ENCODE results near the gene HOXA10.

Gene HOXA10

GRCh38 chr7:27161214-27161720 is 12.9 kb downstream of the HOXA10 start:
- TF ChIP-seq SIN3A (IDR thresholded peaks at IDR 0.05; ENCODE audit: borderline replicate concordance, insufficient read depth, low read length) (no peak), POLR2AphosphoS5 (IDR thresholded peaks at IDR 0.05; ENCODE audit: low read depth, low read length) (no peak), REST (IDR thresholded peaks at IDR 0.05; ENCODE audit: insufficient read depth in 1 of 2, low read depth in 2 of 2, low read length in 2 of 2) (no peak), FOXP2 (optimal IDR thresholded peaks at IDR 0.05; ENCODE audit: borderline replicate concordance, extremely low read depth, extremely low read length, insufficient read depth) (no peak), TAF1 (IDR thresholded peaks at IDR 0.05; ENCODE audit: borderline replicate concordance, insufficient read depth, low read length) (no peak)

- TF ChIP-seq TAF1 (IDR thresholded peaks at IDR 0.05; ENCODE audit: borderline replicate concordance, insufficient read depth, low read length): no peak
- peak; percentile 54 for TF ChIP-seq FOXP2 (optimal IDR thresholded peaks at IDR 0.05; ENCODE audit: borderline replicate concordance, extremely low read depth, extremely low read length, insufficient read depth)
Measured at GRCh38 chr7:27160546-27161213, 13.4 kb downstream of the HOXA10 start.

GRCh38 chr7:27160145-27160545 is 14.0 kb downstream of the HOXA10 start:
- TF ChIP-seq POLR2AphosphoS5 (IDR thresholded peaks at IDR 0.05; ENCODE audit: low read depth, low read length) (no peak), TAF1 (IDR thresholded peaks at IDR 0.05; ENCODE audit: borderline replicate concordance, insufficient read depth, low read length) (no peak), FOXP2 (optimal IDR thresholded peaks at IDR 0.05; ENCODE audit: borderline replicate concordance, extremely low read depth, extremely low read length, insufficient read depth) (no peak), SIN3A (IDR thresholded peaks at IDR 0.05; ENCODE audit: borderline replicate concordance, insufficient read depth, low read length) (no peak)

- TF ChIP-seq REST (IDR thresholded peaks at IDR 0.05; ENCODE audit: insufficient read depth in 1 of 2, low read depth in 2 of 2, low read length in 2 of 2): no peak
Measured at GRCh38 chr7:27159266-27160144, 14.6 kb downstream of the HOXA10 start.

GRCh38 chr7:27158436-27159265 is 15.5 kb downstream of the HOXA10 start:
- TF ChIP-seq SIN3A (IDR thresholded peaks at IDR 0.05; ENCODE audit: borderline replicate concordance, insufficient read depth, low read length): no peak
- no peak for TF ChIP-seq TAF1 (IDR thresholded peaks at IDR 0.05; ENCODE audit: borderline replicate concordance, insufficient read depth, low read length)
- no peak for TF ChIP-seq REST (IDR thresholded peaks at IDR 0.05; ENCODE audit: insufficient read depth in 1 of 2, low read depth in 2 of 2, low read length in 2 of 2)
- TF ChIP-seq POLR2AphosphoS5 (IDR thresholded peaks at IDR 0.05; ENCODE audit: low read depth, low read length): no peak
